Measurements from ENCODE around the gene CCDC6.

DNA sequence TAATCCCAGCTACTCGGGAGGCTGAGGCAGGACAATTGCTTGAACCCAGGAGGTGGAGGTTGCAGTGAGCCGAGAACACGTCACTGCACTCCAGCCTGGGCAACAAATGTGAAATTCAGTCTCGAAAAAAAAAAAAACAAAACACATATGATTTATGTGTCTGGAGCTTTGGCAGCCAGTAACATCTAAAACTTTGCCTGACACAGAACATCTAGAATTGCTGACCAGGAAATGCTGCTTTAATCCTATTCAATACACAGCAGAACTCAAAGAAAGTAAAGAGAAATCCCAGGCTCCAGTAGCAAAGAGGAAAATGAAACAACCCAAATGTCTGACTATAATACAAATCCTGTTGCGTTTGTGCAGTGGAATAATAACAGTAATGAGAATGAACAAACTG is 4.5 kb upstream of the CCDC6 start:
- TF ChIP-seq, protein P1, sequence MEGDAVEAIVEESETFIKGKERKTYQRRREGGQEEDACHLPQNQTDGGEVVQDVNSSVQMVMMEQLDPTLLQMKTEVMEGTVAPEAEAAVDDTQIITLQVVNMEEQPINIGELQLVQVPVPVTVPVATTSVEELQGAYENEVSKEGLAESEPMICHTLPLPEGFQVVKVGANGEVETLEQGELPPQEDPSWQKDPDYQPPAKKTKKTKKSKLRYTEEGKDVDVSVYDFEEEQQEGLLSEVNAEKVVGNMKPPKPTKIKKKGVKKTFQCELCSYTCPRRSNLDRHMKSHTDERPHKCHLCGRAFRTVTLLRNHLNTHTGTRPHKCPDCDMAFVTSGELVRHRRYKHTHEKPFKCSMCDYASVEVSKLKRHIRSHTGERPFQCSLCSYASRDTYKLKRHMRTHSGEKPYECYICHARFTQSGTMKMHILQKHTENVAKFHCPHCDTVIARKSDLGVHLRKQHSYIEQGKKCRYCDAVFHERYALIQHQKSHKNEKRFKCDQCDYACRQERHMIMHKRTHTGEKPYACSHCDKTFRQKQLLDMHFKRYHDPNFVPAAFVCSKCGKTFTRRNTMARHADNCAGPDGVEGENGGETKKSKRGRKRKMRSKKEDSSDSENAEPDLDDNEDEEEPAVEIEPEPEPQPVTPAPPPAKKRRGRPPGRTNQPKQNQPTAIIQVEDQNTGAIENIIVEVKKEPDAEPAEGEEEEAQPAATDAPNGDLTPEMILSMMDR (IDR thresholded peaks at IDR 0.05; ENCODE audit: control extremely low read depth in 1 of 3, insufficient read depth in 1 of 3, low read depth in 1 of 3, low read length in 3 of 3): no peak
- TF ChIP-seq EZH2 (IDR thresholded peaks at IDR 0.05; ENCODE audit: low read depth, low read length, severe bottlenecking) (no peak), POLR2A (IDR thresholded peaks at IDR 0.05; ENCODE audit: control extremely low read depth in 1 of 2, low read depth in 2 of 2, low read length in 2 of 2) (no peak), ZNF274 (IDR thresholded peaks at IDR 0.05; ENCODE audit: borderline replicate concordance, extremely low read depth, low read length) (no peak), TEAD4 (IDR thresholded peaks at IDR 0.05; ENCODE audit: low read depth, low read length) (no peak), SAP30 (IDR thresholded peaks at IDR 0.05; ENCODE audit: insufficient read depth, insufficient replicate concordance, low read length) (no peak), FOSL1 (IDR thresholded peaks at IDR 0.05; ENCODE audit: insufficient read depth, low read depth, low read length) (no peak), POLR2AphosphoS5 (IDR thresholded peaks at IDR 0.05; ENCODE audit: low read depth, low read length) (no peak), GABPA (IDR thresholded peaks at IDR 0.05; ENCODE audit: borderline replicate concordance, insufficient read depth, low read length) (no peak), CHD2 (IDR thresholded peaks at IDR 0.05; ENCODE audit: low read length) (no peak), CEBPB (IDR thresholded peaks at IDR 0.05; ENCODE audit: low read depth, low read length) (no peak), HDAC6 (IDR thresholded peaks at IDR 0.05; ENCODE audit: low read depth, low read length) (no peak), BRCA1 (IDR thresholded peaks at IDR 0.05; ENCODE audit: low read depth, low read length) (no peak), RXRA (IDR thresholded peaks at IDR 0.05; ENCODE audit: insufficient read depth, low read depth, low read length) (no peak)

All from H1 (cell line).